GM23338 (cell line): Measurements from ENCODE around the gene SAAL1.
"Not testable (repeated sequence)": the region's sequence is repeated elsewhere in the genome, so short reads cannot be mapped to it uniquely, and the experiment has no call there.

ENCODE experiments used
- CREB1 ChIP-seq: fragments of 250-450 bp; sonication (Bioruptor Pico); IDR thresholded peaks from 2 replicates; pipeline ENCODE4 v1.5.0; 2020; ENCODE audit warnings: low read depth, mild to moderate bottlenecking, moderate library complexity
- EZH2 ChIP-seq: fragments of 200-600 bp; sonication (generic); IDR thresholded peaks from one replicate; pipeline ENCODE4 v1.8.0; 2017; ENCODE audit warnings: antibody characterized with exemption, mild to moderate bottlenecking, low read depth; ENCODE audit not compliant: unreplicated experiment
- EZH2phosphoT487 ChIP-seq: fragments of 200-600 bp; sonication (generic); IDR thresholded peaks from one replicate; pipeline ENCODE4 v1.8.1; 2018; ENCODE audit warnings: antibody characterized with exemption; ENCODE audit not compliant: unreplicated experiment
- JUNB ChIP-seq: IDR thresholded peaks from one replicate; pipeline ENCODE4 v1.6.1; 2016; ENCODE audit warnings: antibody characterized with exemption; ENCODE audit not compliant: unreplicated experiment
- POLR2AphosphoS5 ChIP-seq: IDR thresholded peaks from 2 replicates; pipeline ENCODE4 v1.6.1; 2016; ENCODE audit warnings: antibody characterized with exemption, low read depth
- REST ChIP-seq: IDR thresholded peaks from one replicate; pipeline ENCODE4 v1.6.1; 2018; ENCODE audit warnings: antibody characterized with exemption; ENCODE audit not compliant: unreplicated experiment
- STAT1 ChIP-seq: IDR thresholded peaks from one replicate; pipeline ENCODE4 v1.6.1; 2016; ENCODE audit warnings: antibody characterized with exemption; ENCODE audit not compliant: unreplicated experiment
- TF ChIP-seq, protein P1 (sequence below): IDR thresholded peaks from 2 replicates; pipeline ENCODE4 v1.6.1; 2016; ENCODE audit warnings: antibody characterized with exemption
- TF ChIP-seq, protein P2 (sequence below), 2 experiments: fragments of 200-600 bp in 1 of 2; sonication (generic) in 1 of 2; conservative IDR thresholded peaks; 2 replicates each; pipeline versions ENCODE4 v1.5.1 to v1.6.1; 2016 to 2017; ENCODE audit warnings: antibody characterized with exemption in 2 of 2, low read depth in 2 of 2, mild to moderate bottlenecking in 2 of 2, moderate library complexity in 1 of 2

- TF ChIP-seq, protein P1, sequence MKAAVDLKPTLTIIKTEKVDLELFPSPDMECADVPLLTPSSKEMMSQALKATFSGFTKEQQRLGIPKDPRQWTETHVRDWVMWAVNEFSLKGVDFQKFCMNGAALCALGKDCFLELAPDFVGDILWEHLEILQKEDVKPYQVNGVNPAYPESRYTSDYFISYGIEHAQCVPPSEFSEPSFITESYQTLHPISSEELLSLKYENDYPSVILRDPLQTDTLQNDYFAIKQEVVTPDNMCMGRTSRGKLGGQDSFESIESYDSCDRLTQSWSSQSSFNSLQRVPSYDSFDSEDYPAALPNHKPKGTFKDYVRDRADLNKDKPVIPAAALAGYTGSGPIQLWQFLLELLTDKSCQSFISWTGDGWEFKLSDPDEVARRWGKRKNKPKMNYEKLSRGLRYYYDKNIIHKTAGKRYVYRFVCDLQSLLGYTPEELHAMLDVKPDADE, result not testable (repeated sequence)
- not testable (repeated sequence) for TF ChIP-seq CREB1 (CRISPR knock-in tag); EZH2phosphoT487; REST; EZH2; POLR2AphosphoS5; STAT1; JUNB
- TF ChIP-seq, protein P2, sequence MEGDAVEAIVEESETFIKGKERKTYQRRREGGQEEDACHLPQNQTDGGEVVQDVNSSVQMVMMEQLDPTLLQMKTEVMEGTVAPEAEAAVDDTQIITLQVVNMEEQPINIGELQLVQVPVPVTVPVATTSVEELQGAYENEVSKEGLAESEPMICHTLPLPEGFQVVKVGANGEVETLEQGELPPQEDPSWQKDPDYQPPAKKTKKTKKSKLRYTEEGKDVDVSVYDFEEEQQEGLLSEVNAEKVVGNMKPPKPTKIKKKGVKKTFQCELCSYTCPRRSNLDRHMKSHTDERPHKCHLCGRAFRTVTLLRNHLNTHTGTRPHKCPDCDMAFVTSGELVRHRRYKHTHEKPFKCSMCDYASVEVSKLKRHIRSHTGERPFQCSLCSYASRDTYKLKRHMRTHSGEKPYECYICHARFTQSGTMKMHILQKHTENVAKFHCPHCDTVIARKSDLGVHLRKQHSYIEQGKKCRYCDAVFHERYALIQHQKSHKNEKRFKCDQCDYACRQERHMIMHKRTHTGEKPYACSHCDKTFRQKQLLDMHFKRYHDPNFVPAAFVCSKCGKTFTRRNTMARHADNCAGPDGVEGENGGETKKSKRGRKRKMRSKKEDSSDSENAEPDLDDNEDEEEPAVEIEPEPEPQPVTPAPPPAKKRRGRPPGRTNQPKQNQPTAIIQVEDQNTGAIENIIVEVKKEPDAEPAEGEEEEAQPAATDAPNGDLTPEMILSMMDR (conservative IDR thresholded peaks at IDR 0.05; ENCODE audit: low read depth in 2 of 2), result not testable (repeated sequence)
Measured at GRCh38 chr11:18121331-18121828, 15.5 kb upstream of the SAAL1 start.
